ENCODE results near the gene GCN1.
"Not testable (repeated sequence)": the region's sequence is repeated elsewhere in the genome, so short reads cannot be mapped to it uniquely, and the experiment has no call there.

The GCN1 gene

GRCh38 chr12:120194534-120195395 lies at the start of gene GCN1:
Gene GCN1, minus strand, starts transcription at chr12:120194715. Its CDS starts 18 bp downstream, at chr12:120194697.
- peak; percentile 53 for DNase-seq

- DNase-seq, result no peak
Observed at GRCh38 chr12:120242971-120243699, 48.6 kb upstream of the GCN1 start.

GRCh38 chr12:120242275-120242799 lies 47.8 kb upstream of the GCN1 start:
- no peak for DNase-seq

- DNase-seq, result peak; percentile 25
Observed at GRCh38 chr12:120241561-120242274, 47.2 kb upstream of the GCN1 start.

DNA sequence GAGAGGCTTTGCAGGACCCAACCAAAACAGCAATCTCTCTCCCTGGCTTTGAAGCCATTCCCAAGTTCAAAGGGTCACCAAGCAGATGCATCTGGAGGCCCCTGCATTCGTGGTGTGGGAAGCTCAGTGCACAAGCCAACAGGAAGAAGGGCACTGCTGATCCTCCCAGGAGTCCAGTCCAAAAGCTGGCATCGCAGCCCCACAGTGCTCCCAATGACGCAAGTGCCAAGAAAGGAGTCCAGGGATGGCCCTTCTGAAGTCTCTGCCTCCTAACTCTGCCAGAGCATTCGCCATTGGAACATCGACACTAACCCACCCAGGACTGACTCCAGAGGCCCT lies 45.9 kb upstream of the GCN1 start:
- no peak for DNase-seq

DNA sequence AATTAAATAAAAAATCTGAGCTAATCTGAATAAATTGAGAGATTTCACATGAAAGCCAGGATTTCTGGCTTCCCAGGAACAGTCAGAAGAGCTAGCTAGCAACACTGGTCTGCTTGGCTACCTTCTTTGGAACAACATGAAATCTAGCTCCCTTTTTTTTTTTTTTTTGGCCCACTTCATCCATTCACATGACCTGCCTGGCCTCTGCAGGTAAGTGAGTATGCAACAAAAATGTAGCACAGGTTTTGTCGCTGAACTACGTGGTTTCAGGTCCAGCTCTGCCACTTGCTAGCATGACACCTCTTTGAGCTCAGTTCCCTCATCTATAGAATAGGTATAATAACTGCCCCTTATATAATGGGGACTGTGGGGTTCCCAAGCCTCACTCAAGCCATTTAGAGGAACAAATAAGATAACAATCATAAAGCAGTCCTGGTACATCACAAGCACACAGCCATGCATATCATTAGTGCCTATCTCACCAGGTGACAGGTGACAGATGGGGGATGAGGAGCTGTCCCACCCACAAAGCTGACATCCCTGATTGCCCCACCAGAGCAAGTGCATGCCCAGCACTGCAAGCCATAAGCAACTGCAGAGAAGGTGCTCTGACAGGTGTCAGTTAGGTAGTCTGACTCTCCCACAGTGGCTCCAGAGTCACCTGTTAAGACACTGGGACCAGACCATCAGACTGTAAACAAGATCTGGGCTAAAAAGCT lies 45.4 kb upstream of the GCN1 start:
- DNase-seq, result no peak

DNA sequence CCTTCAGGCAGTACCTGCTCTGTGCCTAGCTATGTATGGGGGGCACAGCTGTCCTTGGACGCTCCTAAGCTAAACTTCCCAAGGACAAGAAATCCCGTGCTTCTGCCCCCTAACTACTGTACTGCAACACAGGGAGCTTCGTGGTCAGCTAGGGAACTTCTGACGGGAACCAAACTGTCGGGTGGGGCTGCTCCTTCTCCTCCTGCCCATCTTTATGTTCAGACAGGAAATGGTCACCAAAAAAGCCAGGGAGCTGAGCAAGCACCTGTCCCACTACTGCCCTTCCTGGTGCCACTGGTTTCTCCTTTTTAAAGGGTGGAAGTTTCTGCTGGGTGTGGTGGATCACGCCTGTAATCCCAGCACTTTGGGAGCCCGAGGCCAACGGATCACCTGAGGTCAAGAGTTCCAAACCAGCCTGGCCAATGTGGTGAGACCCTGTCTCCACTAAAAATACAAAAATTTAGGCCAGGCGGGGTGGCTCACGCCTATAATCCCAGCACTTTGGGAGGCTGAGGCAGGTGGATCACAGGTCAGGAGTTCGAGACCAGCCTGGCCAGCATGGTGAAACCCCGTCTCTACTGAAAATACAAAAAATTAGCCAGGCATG lies 44.4 kb upstream of the GCN1 start:
- DNase-seq, result no peak

- no peak for DNase-seq
Observed at GRCh38 chr12:120238217-120238616, 43.7 kb upstream of the GCN1 start.

GRCh38 chr12:120237360-120238171 lies 43.1 kb upstream of the GCN1 start:
- DNase-seq, result no peak

- DNase-seq, result not testable (repeated sequence)
Observed at GRCh38 chr12:120236809-120237208, 42.3 kb upstream of the GCN1 start.

DNA sequence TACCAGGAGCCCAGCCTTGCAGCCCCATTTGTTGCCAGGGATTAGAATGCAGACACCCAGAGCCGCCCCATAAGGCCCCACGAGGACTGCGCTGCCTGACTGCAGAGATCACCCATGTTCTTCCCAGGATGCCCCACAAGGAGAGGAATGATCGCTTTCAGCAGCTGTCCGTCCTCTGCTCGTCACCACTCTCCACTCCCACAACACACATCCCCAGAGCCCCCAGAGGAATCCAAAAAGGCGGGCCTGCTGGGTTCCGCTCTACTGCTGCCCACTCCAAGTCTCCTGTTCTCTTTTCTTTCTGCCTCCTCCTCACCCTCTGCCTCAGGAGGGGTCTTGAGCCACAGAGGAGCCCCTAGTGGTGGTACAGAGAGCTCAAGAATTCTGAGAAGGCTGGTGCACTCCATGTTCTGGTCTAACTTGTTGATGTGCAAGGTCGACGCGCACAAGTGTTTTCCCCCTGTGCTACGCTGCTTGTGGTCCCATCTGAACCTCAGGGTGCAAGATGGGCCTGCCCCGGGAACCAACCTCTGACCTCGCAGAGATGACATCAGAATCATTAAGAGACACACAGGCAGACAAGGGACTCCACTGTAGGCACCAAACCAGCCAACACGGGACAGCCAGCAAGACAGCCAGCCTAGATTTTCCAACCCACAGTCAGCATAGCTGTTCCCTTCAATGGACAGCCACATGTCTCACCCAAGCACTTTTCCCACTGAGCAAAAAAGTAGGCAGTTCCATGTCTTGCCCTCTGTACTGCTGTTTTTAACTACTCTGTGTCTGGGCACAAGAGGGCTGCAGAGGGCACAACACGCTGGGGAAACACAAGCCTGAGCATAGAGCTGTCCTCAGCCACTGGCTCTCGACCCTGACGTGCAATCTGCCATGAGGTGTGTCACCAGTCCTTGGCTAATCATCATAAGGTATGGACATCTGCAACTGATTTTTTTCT lies 41.1 kb upstream of the GCN1 start:
- no peak for DNase-seq

GRCh38 chr12:120234643-120235368 lies 40.3 kb upstream of the GCN1 start:
- peak; percentile 18 for DNase-seq

- no peak for DNase-seq
Observed at GRCh38 chr12:120231316-120232011, 36.9 kb upstream of the GCN1 start.

DNA sequence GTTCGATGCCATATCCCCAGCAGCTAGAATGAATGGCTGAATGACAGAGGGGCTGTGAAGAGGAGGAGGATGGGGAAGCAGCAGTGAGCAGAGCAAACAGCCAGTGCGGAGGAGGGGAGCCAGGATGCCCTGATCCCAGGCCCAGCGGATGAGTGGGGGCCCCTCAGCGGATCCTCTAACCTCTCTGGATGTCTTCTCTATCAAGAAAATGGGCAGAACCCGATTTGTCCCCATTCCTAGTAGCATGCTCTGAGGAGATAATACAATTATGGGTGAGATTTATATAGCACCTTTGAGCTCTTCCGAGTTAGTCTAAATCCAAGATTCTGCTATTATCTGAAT lies 36.4 kb upstream of the GCN1 start:
- no peak for DNase-seq

DNA sequence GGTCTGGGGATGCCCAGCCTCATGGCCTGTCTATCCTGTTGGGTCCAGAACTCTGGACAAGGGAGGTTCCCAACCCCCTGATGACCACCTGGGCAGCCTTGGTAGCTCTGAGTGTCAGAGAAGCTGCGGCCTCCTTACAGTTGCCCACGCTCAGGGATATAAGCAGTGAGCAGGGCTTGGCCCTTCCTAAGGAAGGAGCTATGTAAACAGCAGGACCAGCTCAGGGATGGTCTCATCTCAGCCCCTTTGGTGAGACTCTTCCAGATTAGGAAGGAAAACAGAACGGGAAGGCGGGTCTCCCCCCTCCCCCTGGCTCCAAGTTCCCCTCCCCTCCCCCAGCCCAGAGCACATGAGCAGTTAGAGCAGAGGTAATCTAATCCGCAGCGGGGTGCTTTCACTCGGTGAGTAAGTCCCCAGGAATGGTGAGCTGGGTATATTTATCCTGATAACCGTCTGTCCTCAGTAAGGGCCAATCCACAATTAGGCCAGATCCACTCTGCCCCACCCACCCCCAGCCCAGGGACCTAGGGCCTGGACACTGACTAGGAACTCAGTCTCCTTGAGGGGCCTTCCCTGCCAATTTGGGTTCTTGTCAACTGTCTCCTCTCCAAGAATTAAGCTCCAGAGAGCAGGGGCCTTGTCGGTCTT lies 35.9 kb upstream of the GCN1 start:
- DNase-seq, result no peak

DNA sequence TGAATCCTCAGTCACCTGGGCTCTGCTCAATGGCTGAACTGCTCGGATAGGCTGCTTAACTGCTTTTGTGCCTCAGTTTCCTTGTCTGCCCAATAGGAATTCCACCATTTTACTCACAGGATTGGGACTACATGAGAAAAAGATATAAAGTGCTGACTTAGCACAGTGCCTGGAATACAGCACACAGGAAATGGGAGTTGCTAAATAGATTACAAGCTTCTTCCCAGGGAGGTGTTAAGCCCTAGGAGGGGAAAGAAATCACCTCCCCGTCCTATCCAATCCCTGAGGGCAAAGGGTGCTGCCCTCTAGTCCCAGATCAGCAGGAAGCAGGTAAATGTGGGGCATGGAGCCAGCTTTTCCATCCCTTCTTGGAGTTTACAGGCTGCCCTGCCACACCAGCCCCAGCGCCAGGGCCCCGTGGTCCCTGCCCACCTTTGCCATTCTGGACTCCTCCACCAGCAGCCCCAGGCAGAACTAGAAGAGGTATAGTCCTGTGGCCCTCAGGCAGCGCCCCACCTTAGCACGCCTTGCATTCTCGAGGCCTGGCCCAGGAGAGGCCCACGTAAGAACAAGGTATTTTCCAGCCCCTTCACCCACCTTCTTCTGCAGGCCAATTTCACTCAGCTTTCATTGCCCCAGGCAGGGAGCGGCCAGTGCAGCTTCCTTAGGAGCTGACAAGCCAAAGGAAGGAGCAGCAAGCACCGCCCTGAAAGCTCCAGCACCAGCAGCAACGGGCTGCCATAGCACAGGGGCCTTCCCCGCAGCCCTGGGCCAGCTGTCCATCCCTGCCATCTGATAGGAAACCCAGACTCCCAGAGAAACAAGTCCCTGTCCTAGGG lies 35.2 kb upstream of the GCN1 start:
- DNase-seq, result no peak

DNA sequence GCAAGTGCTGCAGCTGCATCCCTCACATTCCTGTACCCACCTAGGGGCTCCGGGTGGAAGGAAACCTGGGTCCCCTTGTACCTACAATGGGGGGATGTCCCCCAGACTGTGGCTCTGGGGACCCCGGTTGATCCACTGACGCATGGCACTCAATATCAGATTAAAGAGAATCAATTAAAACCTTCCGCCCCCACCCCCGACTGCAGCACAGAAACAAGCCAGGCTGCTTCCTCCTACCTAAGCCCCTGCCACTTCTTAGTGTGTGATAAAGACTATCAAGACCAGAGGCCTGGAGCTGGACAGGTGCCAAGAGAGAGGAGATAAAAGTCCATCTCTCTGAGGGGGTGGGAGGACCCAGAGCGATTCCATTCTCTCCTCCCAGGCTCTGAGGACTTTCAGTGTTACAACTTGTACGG lies 34.6 kb upstream of the GCN1 start:
- DNase-seq, result no peak
